Nephron (organoid): ENCODE data around the gene SECISBP2L.
A peak's percentile ranks its signal among the peaks of the same experiment; 100 is the strongest.

Source experiments
- H3K27ac Mint-ChIP-seq, 3 experiments: 2 replicates each; pipeline ENCODE4 v1.8.0; 2020; ENCODE audit warnings: mixed read lengths in 3 of 3, mild to moderate bottlenecking in 2 of 3, moderate library complexity in 1 of 3
- H3K27me3 Mint-ChIP-seq: 2 replicates; pipeline ENCODE4 v1.8.0; 2021; ENCODE audit warnings: low read depth, mild to moderate bottlenecking, moderate library complexity, mixed read lengths
- H3K36me3 Mint-ChIP-seq: 2 replicates; pipeline ENCODE4 v1.8.0; 2020; ENCODE audit warnings: low read depth, mixed read lengths
- H3K4me1 Mint-ChIP-seq: 2 replicates; pipeline ENCODE4 v1.8.0; 2020; ENCODE audit warnings: mixed read lengths
- H3K4me3 Mint-ChIP-seq, 3 experiments: 2 replicates each; pipeline ENCODE4 v1.8.0; 2020; ENCODE audit warnings: mild to moderate bottlenecking in 3 of 3, mixed read lengths in 3 of 3, moderate library complexity in 2 of 3
- H3K9me3 Mint-ChIP-seq: 2 replicates; pipeline ENCODE4 v1.8.0; 2020; ENCODE audit warnings: mixed read lengths
- TF ChIP-seq, protein P1 (sequence below), 3 experiments: fragments of 200-600 bp; sonication (generic); IDR thresholded peaks; one replicate each; pipeline ENCODE4 v1.5.0; 2021; ENCODE audit warnings: antibody characterized with exemption in 3 of 3; ENCODE audit not compliant: unreplicated experiment in 3 of 3

SECISBP2L gene, protein sequence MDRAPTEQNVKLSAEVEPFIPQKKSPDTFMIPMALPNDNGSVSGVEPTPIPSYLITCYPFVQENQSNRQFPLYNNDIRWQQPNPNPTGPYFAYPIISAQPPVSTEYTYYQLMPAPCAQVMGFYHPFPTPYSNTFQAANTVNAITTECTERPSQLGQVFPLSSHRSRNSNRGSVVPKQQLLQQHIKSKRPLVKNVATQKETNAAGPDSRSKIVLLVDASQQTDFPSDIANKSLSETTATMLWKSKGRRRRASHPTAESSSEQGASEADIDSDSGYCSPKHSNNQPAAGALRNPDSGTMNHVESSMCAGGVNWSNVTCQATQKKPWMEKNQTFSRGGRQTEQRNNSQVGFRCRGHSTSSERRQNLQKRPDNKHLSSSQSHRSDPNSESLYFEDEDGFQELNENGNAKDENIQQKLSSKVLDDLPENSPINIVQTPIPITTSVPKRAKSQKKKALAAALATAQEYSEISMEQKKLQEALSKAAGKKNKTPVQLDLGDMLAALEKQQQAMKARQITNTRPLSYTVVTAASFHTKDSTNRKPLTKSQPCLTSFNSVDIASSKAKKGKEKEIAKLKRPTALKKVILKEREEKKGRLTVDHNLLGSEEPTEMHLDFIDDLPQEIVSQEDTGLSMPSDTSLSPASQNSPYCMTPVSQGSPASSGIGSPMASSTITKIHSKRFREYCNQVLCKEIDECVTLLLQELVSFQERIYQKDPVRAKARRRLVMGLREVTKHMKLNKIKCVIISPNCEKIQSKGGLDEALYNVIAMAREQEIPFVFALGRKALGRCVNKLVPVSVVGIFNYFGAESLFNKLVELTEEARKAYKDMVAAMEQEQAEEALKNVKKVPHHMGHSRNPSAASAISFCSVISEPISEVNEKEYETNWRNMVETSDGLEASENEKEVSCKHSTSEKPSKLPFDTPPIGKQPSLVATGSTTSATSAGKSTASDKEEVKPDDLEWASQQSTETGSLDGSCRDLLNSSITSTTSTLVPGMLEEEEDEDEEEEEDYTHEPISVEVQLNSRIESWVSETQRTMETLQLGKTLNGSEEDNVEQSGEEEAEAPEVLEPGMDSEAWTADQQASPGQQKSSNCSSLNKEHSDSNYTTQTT

DNA sequence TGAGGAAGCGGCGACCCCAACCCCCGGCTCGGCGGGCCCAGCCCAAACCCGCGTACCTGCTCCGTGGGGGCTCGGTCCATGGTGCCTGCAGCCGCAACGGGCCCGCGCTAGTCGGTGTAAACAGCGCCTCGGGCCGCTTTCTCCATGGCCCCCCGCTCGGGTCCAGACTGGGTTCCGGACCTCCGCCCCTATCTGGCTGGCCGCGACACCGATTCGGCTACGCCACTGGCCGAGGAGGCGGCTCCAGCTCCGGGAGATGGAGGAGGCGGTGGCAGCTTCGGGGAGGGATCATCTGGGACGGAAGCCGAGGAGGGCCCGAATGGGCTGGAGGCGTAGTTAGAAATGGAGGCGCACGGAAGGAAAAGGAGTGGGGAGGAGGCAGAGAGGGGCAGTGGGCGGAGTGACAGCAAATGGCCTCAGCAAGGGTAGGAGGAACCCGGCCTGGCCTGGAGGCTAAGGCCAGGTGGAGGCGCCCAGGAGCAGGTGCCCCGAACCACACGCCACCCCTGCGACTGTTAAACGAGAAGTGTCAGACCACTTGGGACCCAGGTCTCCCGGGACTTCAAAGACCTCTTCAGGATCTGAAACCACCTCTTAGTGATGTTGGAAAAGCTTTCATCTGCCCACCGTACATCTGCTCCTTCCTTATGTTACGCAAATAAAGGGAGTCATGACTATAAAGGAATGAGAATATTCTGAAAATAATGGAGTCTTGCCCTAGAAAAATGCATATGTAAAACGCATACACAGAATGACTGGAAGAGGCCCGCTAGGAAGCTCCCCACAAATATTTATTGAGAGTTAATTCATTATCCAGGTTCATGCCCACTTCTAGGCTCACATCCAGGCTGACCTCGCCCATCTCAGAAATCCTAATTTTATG is at the start of gene SECISBP2L:
Gene SECISBP2L (minus strand): TSS at position 227 of the 883 bp plus-strand sequence. CDS start 147 bp downstream, at position 80.
- H3K9me3 Mint-ChIP-seq = peaks cover 2% of the 10 kb centered on the region
- H3K4me3 Mint-ChIP-seq = peak within 1 kb of the TSS; percentile 99
- H3K36me3 Mint-ChIP-seq = peaks cover 8% of the 10 kb centered on the region
- no peaks in the 10 kb centered on the region for H3K27me3 Mint-ChIP-seq
- H3K4me1 Mint-ChIP-seq = peaks cover 21% of the 10 kb centered on the region
- TF ChIP-seq, protein P1, sequence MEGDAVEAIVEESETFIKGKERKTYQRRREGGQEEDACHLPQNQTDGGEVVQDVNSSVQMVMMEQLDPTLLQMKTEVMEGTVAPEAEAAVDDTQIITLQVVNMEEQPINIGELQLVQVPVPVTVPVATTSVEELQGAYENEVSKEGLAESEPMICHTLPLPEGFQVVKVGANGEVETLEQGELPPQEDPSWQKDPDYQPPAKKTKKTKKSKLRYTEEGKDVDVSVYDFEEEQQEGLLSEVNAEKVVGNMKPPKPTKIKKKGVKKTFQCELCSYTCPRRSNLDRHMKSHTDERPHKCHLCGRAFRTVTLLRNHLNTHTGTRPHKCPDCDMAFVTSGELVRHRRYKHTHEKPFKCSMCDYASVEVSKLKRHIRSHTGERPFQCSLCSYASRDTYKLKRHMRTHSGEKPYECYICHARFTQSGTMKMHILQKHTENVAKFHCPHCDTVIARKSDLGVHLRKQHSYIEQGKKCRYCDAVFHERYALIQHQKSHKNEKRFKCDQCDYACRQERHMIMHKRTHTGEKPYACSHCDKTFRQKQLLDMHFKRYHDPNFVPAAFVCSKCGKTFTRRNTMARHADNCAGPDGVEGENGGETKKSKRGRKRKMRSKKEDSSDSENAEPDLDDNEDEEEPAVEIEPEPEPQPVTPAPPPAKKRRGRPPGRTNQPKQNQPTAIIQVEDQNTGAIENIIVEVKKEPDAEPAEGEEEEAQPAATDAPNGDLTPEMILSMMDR (IDR thresholded peaks at IDR 0.05; ENCODE audit: unreplicated experiment in 3 of 3) = peak in 2 of 3 experiments; percentile 24 to 34
- peak within 1 kb of the TSS; percentile 80 to 98 (median 95) for H3K27ac Mint-ChIP-seq

DNA sequence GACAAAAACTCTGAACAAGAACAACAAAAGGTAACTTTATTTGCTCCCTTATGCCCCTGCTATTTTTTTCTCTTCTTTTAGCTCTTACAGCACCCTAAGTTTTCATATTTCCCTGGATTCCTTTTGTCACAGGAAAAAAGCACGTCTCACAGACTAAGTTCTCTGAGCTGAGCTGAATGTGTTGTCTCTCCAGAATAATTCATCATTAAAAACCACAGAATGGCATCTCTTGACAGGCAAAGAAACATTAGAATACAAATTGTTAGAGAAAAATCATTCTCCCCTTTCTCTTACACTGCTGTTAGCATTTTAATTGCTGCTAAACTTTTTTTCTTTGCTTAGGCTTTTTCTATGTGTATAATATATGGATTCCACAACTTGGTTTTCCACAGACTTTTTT is 48.7 kb upstream of the SECISBP2L start:
- no peak overlapping the region for H3K27ac Mint-ChIP-seq
- H3K4me1 Mint-ChIP-seq = no peaks in the 10 kb centered on the region
- H3K9me3 Mint-ChIP-seq = no peaks in the 10 kb centered on the region
- H3K4me3 Mint-ChIP-seq = no peak overlapping the region
- no peaks in the 10 kb centered on the region for H3K27me3 Mint-ChIP-seq
- H3K36me3 Mint-ChIP-seq = no peaks in the 10 kb centered on the region
- TF ChIP-seq, protein P1 (IDR thresholded peaks at IDR 0.05; ENCODE audit: unreplicated experiment in 3 of 3) = no peak

DNA sequence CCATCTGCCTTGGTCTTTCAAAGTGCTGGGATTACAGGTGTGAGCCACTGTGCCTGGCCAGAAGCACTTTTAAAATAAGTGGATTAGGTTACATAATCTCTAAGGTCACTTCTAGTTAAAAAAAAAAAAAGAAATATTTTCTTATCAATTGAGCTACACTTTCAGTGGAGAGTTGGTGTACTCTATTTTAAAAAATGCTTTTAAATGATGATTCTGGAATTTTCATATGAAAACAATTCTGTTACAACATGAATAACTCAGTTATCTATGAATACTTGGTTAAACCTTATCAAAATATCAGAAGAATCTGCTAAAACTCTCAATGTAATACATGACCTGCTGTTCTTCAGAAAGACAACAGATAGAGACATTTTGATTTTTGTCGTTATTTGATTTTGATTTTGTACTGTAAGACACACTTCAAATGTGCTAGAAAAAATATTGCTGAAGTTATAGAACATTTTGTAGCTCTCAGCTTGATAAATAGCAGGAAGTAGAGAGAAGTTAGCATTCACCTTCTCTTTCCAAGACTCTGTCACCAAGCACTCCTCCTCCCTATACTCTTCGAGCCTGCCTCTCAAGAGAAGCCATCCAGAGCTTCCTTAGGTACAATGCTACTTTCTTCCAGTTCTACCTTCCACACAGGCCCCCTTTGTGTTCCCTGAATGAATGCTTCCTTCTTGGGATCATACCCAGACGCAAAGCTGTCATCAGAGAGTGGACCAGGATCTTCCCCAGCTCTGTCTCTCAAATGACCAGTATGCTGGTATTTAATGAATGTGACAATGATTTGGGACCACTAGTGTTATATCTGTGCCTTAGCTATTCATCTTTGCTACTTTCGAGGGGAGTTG is 47.2 kb upstream of the SECISBP2L start:
- no peak overlapping the region for H3K4me3 Mint-ChIP-seq
- H3K36me3 Mint-ChIP-seq = no peaks in the 10 kb centered on the region
- H3K27ac Mint-ChIP-seq = no peak overlapping the region
- H3K4me1 Mint-ChIP-seq = no peaks in the 10 kb centered on the region
- H3K27me3 Mint-ChIP-seq = no peaks in the 10 kb centered on the region
- no peaks in the 10 kb centered on the region for H3K9me3 Mint-ChIP-seq
- TF ChIP-seq, protein P1 (IDR thresholded peaks at IDR 0.05; ENCODE audit: unreplicated experiment in 3 of 3) = no peak

DNA sequence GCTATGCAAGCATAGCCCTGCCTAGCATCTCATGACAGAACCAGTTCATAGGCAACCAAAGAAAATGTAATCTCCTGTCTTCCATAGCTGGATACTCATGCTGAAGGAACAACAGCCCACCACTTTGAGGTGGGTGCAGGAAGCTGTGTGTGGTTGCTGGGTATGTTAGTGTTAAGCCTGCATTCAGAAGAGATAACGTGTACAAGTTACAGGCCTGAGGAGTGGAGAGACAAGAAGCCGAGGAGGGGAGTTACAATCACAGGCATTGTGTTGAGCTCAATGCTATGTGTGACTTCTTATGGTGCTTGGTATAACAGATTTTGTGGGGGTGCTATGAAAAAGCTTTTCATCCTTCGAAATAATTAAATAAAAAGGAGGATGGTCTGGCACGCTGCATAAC is 42.8 kb upstream of the SECISBP2L start:
- Mint-ChIP-seq H3K4me1 (no peaks in the 10 kb centered on the region), H3K36me3 (no peaks in the 10 kb centered on the region), H3K4me3 (no peak overlapping the region), H3K9me3 (no peaks in the 10 kb centered on the region), H3K27me3 (no peaks in the 10 kb centered on the region), H3K27ac (no peak overlapping the region)
- TF ChIP-seq, protein P1 (IDR thresholded peaks at IDR 0.05; ENCODE audit: unreplicated experiment in 3 of 3) = no peak
